SU-DHL-6 (cell line): ENCODE results near the gene APOBEC2.

Source experiments
- H2AFZ ChIP-seq: fragments of 200-600 bp; sonication (generic); 2 replicates; pipeline ENCODE4 v1.6.1; 2014; ENCODE audit warnings: low read depth, mild to moderate bottlenecking, moderate library complexity, mixed read lengths, antibody characterized with exemption, low read length; ENCODE audit not compliant: severe bottlenecking
- H3F3A ChIP-seq: fragments of 200-600 bp; shearing (Covaris generic); 2 replicates; pipeline ENCODE4 v1.6.0; 2016; ENCODE audit warnings: antibody characterized with exemption, mild to moderate bottlenecking; ENCODE audit not compliant: insufficient read depth
- H3K27ac ChIP-seq: fragments of 200-600 bp; sonication (generic); 2 replicates; pipeline ENCODE4 v1.5.1; 2016; ENCODE audit warnings: low read depth, mild to moderate bottlenecking, low read length, moderate library complexity, mixed read lengths
- H3K27me3 ChIP-seq: fragments of 200-600 bp; sonication (generic), shearing (Covaris generic); 2 replicates; pipeline ENCODE4 v1.6.0; 2014; ENCODE audit warnings: mild to moderate bottlenecking, low read length
- H3K36me3 ChIP-seq: fragments of 200-600 bp; sonication (generic); 2 replicates; pipeline ENCODE4 v1.6.1; 2014; ENCODE audit warnings: mild to moderate bottlenecking, low read length, mixed read lengths
- H3K4me2 ChIP-seq: fragments of 300-600, 200-600 bp; shearing (Covaris generic), sonication (generic); 2 replicates; pipeline ENCODE4 v1.6.0; 2014; ENCODE audit warnings: low read length, low read depth, mild to moderate bottlenecking; ENCODE audit not compliant: poor library complexity, severe bottlenecking
- H3K4me3 ChIP-seq: fragments of 200-600 bp; sonication (generic); 2 replicates; pipeline ENCODE4 v1.5.1; 2014; ENCODE audit warnings: antibody characterized with exemption, low read length, mild to moderate bottlenecking, mixed read lengths; ENCODE audit not compliant: insufficient read depth, poor library complexity, severe bottlenecking
- H3K79me2 ChIP-seq: fragments of 200-600 bp; sonication (generic); 2 replicates; pipeline ENCODE4 v1.6.1; 2014; ENCODE audit warnings: mild to moderate bottlenecking, low read length, moderate library complexity; ENCODE audit not compliant: insufficient read depth
- H3K9ac ChIP-seq: fragments of 200-600 bp; sonication (generic); 2 replicates; pipeline ENCODE4 v1.7.0; 2014; ENCODE audit warnings: mild to moderate bottlenecking, low read length
- H3K9me2 ChIP-seq: fragments of 200-600 bp; sonication (generic); replicated peaks from 2 replicates; pipeline ENCODE4 v1.6.1; 2014; ENCODE audit warnings: low read length; ENCODE audit not compliant: insufficient read depth
- H3K9me3 ChIP-seq: fragments of 200-600 bp; sonication (generic); 2 replicates; pipeline ENCODE4 v1.6.1; 2014; ENCODE audit warnings: low read length, mixed read lengths; ENCODE audit not compliant: insufficient read depth
- H4K20me1 ChIP-seq: fragments of 200-600 bp; sonication (generic); 2 replicates; pipeline ENCODE4 v1.6.1; 2014; ENCODE audit warnings: low read depth, mild to moderate bottlenecking, antibody characterized with exemption, low read length, moderate library complexity, mixed read lengths
- CTCF ChIP-seq: fragments of 200-600 bp; sonication (generic); IDR thresholded peaks from one replicate; pipeline ENCODE4 v1.5.1; 2017; ENCODE audit warnings: antibody characterized with exemption, mild to moderate bottlenecking, low read length, moderate library complexity; ENCODE audit not compliant: insufficient read depth, poor library complexity, severe bottlenecking
- EZH2phosphoT487 ChIP-seq: fragments of 200-600 bp; sonication (generic), shearing (Covaris generic); conservative IDR thresholded peaks from 2 replicates; pipeline ENCODE4 v1.6.1; 2018; ENCODE audit warnings: mild to moderate bottlenecking, antibody characterized with exemption, low read length, moderate library complexity, mixed read lengths

Gene APOBEC2

DNA sequence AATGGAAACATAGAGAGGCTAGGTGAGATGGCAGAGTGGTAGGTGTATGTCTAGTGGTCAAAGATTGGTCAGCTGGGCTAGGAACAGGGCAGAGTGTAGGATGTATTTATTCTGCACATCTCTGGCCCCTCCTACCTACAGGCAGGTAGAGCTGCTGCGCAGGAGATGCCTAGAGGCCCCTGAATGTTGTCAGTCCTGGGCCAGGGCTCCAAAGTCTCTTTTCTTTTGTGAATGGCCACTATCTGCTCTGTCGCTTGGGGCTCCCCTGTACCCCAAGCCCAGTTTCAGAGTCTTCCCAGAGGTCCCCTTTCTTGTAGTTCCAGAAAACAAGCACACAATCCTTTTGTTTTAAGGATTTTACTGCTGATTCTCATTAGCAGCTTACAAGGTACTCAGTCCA, 5.7 kb upstream of the APOBEC2 start:
- H3K79me2 ChIP-seq = no peaks in the 10 kb centered on the region
- no peak overlapping the region for H3K27ac ChIP-seq
- no peak overlapping the region for H3K4me2 ChIP-seq
- H3K9me2 ChIP-seq = no peaks in the 10 kb centered on the region
- H3K9me3 ChIP-seq = no peaks in the 10 kb centered on the region
- no peaks in the 10 kb centered on the region for H3K27me3 ChIP-seq
- TF ChIP-seq EZH2phosphoT487 (no peak), CTCF (no peak)
- no peak overlapping the region for H2AFZ ChIP-seq
- H3K4me3 ChIP-seq = no peak overlapping the region
- H3F3A ChIP-seq = no peaks in the 10 kb centered on the region
- no peak overlapping the region for H3K9ac ChIP-seq
- H3K36me3 ChIP-seq = no peaks in the 10 kb centered on the region
- no peaks in the 10 kb centered on the region for H4K20me1 ChIP-seq

DNA sequence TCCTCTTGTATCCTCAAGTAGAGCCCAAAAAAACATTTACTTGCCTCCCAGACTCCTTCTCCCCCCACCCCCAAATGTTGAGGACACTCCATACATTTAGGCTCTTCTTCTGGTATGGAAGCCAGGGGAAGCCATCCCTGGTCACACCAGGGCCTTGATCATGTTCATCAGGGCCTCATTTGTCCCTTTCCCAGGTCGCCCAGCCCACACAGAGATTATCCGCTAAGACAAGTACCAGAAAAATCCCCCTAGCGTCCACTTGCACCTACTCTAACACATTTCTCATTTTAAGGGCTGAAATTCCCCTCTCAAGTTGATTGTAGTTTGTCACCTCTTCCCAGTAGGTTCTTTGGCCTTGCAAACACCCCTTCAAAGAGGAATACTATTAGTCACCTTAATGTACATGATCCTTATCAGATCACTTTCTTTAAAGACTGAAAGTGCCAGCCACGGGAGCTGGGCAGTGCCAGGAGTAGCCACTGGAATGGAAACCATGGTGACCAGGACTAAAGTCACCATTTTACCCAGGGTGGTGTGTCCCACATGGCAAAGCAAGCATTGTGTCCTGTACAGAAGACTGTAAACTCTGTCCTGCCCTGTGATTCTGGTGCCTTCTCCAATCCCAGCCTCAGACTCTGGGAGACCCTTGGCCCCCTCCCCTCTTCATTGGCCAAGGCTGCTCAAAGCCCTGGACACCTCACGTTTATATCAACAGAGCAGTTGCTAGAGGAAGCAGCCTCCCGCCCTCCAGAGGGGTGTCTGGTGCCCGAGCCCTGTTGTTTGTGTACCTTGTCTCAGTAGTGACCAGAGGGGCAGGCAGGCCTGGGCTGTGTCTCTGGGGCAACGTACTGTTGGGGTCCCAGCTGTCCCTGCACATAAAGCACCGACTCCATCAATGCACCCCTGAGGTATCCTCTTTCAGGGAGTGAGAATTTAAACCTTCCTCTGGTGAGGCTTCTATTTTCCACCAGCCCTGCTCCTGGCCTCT, 5.0 kb upstream of the APOBEC2 start:
- TF ChIP-seq CTCF (no peak), EZH2phosphoT487 (no peak)
- no peaks in the 10 kb centered on the region for H3K9me2 ChIP-seq
- no peaks in the 10 kb centered on the region for H3K9me3 ChIP-seq
- no peak overlapping the region for H3K9ac ChIP-seq
- H3K27me3 ChIP-seq = no peaks in the 10 kb centered on the region
- no peaks in the 10 kb centered on the region for H4K20me1 ChIP-seq
- no peak overlapping the region for H3K4me3 ChIP-seq
- H2AFZ ChIP-seq = no peak overlapping the region
- H3K79me2 ChIP-seq = no peaks in the 10 kb centered on the region
- no peak overlapping the region for H3K27ac ChIP-seq
- H3K4me2 ChIP-seq = no peak overlapping the region
- no peaks in the 10 kb centered on the region for H3F3A ChIP-seq
- no peaks in the 10 kb centered on the region for H3K36me3 ChIP-seq

GRCh38 chr6:41049521-41049920, 3.5 kb upstream of the APOBEC2 start:
- H3K36me3 ChIP-seq = no peaks in the 10 kb centered on the region
- no peaks in the 10 kb centered on the region for H3K9me3 ChIP-seq
- H3K4me3 ChIP-seq = no peak overlapping the region
- no peaks in the 10 kb centered on the region for H3F3A ChIP-seq
- no peak overlapping the region for H3K27ac ChIP-seq
- no peaks in the 10 kb centered on the region for H3K79me2 ChIP-seq
- H3K4me2 ChIP-seq = no peak overlapping the region
- no peak overlapping the region for H3K9ac ChIP-seq
- no peaks in the 10 kb centered on the region for H4K20me1 ChIP-seq
- H2AFZ ChIP-seq = no peak overlapping the region
- H3K9me2 ChIP-seq = no peaks in the 10 kb centered on the region
- TF ChIP-seq EZH2phosphoT487 (no peak), CTCF (no peak)
- no peaks in the 10 kb centered on the region for H3K27me3 ChIP-seq
